Activated CD8-positive, alpha-beta memory T cell treated with anti-CD3 and anti-CD28 coated beads, Interleukin-2, amount 50 U/mL, for 24 hours (primary cell): ENCODE measurements around the gene PACRGL.
A peak's percentile ranks its signal among the peaks of the same experiment; 100 is the strongest.

Experiments
- DNase-seq: peaks from one replicate; pipeline ENCODE4 v3.0.0-alpha.2; 2020; ENCODE audit errors: extremely low read depth

Gene PACRGL

GRCh38 chr4:20700007-20700761 lies at the start of gene PACRGL:
Gene PACRGL (plus strand): TSS chr4:20700458. CDS start chr4:20704482, 4,024 bp downstream.
- peak; percentile 79 for DNase-seq

DNA sequence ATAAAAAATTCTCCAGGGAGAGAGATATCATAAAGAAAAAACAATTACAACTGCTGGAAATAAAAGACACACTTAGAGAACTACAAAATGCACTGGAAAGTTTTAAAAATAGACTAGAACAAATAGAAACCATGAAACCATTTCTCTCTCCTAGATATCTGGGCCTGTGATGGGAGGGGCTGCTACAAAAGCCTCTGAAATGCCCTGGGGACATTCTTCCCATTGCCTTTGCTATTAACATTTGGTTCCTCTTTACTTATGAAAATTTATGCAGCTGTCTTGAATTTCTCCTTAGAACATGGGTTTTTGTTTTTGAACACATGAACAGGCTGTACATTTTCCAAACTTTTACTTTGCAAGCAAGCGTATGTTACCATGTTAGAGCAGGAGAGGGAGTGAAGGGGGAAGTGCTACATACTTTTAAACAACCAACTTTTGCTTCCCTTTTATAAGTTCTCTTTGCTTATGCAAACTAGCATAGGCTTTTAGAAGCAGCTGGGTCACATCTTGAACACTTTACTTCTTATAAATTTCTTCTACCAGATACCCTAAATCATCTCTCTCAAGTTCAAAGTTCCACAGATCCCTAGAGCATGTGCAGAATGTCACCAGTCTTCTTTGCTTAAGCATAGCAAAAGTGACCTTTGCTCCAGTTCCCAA lies 47.9 kb upstream of the PACRGL start:
- no peak for DNase-seq

DNA sequence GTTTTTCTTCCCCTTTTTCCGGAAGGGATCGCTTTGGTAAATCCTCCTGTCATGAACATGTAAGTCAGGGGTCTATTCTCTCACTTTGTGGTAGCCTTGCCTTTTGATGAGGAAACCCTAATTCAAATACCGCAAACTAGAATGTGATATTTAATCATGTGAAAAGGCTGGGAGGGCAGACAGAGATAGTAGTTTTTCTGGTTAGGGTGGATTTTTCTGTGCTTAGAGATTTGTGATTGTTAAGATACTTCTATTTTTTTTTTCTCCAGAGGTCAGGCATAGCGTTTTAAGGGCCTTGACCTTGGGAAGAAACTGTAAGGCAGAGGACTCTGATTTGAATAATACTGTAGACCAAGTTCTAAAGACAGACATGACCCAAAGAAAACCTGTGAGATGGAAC lies 41.8 kb upstream of the PACRGL start:
- no peak for DNase-seq

- no peak for DNase-seq
These were observed 37.4 kb upstream of the PACRGL start for GRCh38 chr4:20662851-20663250.

DNA sequence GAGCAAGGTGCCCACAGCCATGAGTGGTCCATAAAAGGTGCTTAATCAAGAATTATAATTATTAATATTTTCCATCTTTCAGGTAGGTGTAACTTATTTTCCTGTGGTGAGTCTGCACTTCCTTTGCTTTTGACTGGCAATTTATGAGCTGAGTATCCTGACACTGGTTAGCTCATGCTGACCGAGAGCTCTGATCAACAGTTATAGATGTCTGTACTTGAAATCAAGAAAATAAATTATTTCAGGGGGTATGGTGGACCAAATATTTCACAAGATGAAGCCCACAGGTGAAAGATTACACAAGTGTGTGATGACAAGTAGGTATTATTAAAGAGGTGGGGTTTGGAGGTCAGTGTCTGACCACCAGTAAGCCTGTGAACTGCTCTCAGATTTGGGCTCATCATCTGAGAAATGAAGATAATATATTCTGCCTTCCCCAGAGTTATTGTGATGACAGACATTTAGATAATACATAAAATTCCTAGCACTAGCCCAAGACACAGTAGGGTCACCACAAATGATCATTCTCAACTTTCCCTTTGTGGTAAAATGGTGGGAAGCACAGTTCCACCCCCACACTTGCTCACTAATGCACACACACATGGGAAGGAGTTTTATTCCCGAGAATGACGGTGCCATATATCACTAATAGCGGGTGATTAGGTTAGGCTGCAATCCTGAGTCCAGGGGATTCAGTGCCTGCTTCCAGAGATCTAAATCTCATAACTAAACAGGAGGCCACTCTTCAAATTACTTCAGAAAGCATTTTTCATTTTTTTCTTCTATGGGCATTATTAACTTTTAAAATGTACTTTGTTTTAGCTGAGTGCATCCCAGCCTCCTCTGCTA lies 34.0 kb upstream of the PACRGL start:
- no peak for DNase-seq

DNA sequence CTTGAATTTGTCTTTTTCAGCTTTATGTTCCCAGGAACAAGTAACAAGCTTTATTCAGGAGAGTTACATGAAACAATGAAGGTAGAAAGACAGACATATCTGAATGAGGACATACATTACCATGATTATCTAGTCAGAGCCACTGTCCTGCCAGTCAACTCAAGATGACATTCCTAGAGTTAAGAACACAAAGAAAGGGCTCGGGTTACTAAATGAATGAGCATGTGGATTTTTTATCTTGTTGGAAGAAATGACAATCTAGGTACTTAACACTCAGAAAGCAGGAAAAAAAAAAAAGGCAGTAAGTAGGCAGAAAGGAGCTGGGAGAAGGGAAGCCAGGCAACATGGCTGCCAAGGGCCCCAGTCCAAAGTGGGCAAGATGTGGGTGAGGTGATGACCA lies 28.0 kb upstream of the PACRGL start:
- no peak for DNase-seq

GRCh38 chr4:20675786-20676185 lies 24.5 kb upstream of the PACRGL start:
- DNase-seq = no peak

- no peak for DNase-seq
These were observed 23.6 kb upstream of the PACRGL start for GRCh38 chr4:20676501-20677197.

DNA sequence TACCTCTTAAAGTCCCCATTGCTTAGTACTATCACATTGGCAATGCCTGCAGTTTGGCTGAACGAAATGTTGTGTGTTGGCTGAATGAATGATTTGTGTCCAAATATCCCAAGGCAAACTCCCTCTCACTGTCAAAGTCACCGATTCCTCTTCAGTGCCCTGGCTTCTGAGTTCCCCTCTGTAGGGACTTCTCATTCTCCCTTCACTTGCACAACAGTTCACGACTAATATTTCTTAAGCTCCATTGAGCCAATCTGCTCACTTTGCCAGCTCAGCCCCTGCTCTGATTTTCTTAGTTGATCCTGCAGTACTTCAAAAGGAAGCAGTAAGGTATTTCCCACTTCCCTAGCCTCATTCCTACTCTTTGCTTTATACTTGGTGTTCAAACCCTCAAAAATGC lies 21.9 kb upstream of the PACRGL start:
- no peak for DNase-seq

DNA sequence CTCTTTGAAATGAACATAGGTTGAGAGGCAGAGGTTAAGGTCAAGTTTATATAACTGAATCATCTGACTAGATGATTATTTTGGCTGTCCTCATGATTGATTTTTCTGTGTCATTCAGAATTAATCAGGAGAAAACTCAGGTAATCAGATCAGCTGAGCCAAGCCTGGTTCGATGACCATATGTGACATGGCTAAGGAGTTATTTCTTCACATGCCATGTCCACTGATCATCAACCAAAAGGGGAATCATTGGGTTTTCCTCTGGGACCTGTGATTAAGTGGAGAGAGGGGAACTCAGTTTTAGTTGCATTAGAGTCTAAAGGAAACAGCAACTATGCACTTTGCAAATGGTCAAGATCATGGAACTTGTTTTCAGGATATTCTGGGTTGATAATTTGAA lies 20.3 kb upstream of the PACRGL start:
- DNase-seq = no peak

- no peak for DNase-seq
These were observed 19.5 kb upstream of the PACRGL start for GRCh38 chr4:20680736-20681135.

DNA sequence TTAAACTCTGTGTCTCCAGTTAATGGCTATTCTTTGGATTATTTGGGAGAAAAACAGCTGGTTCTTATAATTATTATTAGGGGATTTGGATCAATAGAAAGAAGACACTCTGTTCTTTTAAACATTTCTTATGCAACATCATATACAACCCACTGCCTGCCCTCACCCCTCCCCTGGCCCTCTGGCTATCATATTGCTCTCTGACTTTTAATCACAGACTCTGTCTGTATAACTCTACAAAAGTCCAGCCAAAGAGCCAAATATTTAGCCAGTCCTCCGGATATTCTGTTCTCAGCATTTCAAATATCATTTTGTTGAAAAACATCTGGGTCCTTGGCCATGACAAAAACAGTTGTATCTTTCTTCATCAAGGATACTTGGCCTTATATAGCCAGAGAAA lies 19.0 kb upstream of the PACRGL start:
- DNase-seq = no peak

GRCh38 chr4:20682853-20683252 lies 17.4 kb upstream of the PACRGL start:
- no peak for DNase-seq

DNA sequence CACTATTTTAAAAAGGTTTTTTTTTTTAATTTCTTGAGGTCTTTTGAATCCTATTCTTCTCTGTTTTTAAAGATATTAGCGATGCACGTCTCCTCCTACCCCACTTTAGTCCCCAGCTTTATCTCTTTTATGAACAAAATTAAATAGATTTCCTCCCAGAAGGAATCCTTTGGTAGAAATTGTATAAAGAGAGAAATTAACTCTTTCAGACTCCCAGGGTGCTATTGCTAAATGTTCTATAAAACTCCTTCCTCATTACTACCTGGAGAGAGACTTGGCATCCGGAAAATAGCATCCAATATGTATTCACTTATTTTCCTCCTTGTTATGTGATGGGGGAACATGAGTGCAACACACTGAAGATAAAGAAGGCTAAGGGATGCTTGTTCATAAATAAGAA lies 16.5 kb upstream of the PACRGL start:
- no peak for DNase-seq

- no peak for DNase-seq
These were observed 15.2 kb upstream of the PACRGL start for GRCh38 chr4:20684852-20685763.

- DNase-seq = no peak
These were observed 12.4 kb upstream of the PACRGL start for GRCh38 chr4:20687864-20688263.

DNA sequence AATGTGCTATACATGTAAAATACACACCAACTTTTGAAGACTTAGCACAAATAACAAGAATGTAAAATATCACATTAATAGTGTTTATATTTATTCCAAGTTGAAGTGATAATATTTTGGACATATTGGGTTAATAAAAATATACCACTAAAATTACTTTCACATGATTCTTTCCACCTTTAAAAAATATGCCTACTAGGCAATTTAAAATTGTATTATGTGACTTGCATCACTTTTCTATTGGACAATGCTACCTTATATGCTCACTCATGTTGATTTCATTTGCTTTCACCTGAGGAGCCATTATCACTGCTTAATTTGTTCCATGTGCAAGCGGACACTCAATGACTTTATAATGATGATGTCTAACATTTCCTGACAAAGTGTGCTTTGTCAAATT lies 3.4 kb upstream of the PACRGL start:
- no peak for DNase-seq

- no peak for DNase-seq
These were observed 1.9 kb upstream of the PACRGL start for GRCh38 chr4:20698382-20698781.

DNA sequence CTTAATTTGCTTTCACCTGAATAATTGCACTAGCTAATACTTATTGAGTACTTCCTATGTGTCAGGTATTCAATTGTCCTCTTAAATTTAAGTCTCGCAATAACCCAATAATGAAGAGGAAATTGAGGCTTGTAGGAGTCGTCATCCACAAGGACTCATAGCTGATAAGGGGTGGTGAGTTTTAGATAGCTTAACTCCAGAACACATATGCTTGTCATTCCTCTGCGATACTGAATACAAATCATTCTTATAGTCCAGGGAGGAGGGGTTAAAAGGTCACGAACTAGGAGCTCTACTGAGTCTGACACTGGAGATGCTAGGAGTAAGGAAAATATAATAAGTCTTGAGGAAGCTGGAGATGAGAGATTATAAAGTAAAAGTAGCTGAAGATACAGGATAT lies 1.4 kb upstream of the PACRGL start:
- no peak for DNase-seq

DNA sequence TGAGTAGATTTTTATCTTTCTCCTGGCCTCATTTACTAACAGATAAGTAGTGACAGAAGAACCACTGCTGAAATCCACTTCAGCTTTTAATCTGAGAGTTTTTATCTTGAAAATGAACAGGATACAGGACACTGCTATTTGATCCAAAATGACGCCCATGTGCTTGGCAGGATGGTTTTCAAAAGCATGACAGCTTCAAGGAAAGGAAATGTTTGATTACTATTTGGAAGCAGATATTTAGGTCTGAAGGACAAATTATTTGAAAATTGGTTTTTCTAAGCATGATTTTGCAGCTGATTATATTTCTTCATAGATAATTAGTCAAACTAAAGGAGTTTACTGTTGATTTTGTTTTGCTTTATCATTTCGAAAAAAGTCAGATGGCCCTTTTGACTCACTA lies 11.1 kb downstream of the PACRGL start:
- DNase-seq = no peak

- no peak for DNase-seq
These were observed 22.8 kb downstream of the PACRGL start for GRCh38 chr4:20723019-20723418.
